Measurements from ENCODE around the gene DRD1.

GRCh38 chr5:175422058-175422457 is 21.9 kb downstream of the DRD1 start:
- TF ChIP-seq TAF1 (IDR thresholded peaks at IDR 0.05; ENCODE audit: borderline replicate concordance, insufficient read depth, low read length) (no peak), REST (IDR thresholded peaks at IDR 0.05; ENCODE audit: insufficient read depth in 1 of 2, low read depth in 2 of 2, low read length in 2 of 2) (no peak), POLR2AphosphoS5 (IDR thresholded peaks at IDR 0.05; ENCODE audit: low read depth, low read length) (no peak), FOXP2 (optimal IDR thresholded peaks at IDR 0.05; ENCODE audit: borderline replicate concordance, extremely low read depth, extremely low read length, insufficient read depth) (no peak), SIN3A (IDR thresholded peaks at IDR 0.05; ENCODE audit: borderline replicate concordance, insufficient read depth, low read length) (no peak)
